ENCODE data around the gene HS6ST1.

HS6ST1 gene, protein sequence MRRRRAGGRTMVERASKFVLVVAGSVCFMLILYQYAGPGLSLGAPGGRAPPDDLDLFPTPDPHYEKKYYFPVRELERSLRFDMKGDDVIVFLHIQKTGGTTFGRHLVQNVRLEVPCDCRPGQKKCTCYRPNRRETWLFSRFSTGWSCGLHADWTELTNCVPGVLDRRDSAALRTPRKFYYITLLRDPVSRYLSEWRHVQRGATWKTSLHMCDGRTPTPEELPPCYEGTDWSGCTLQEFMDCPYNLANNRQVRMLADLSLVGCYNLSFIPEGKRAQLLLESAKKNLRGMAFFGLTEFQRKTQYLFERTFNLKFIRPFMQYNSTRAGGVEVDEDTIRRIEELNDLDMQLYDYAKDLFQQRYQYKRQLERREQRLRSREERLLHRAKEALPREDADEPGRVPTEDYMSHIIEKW

DNA sequence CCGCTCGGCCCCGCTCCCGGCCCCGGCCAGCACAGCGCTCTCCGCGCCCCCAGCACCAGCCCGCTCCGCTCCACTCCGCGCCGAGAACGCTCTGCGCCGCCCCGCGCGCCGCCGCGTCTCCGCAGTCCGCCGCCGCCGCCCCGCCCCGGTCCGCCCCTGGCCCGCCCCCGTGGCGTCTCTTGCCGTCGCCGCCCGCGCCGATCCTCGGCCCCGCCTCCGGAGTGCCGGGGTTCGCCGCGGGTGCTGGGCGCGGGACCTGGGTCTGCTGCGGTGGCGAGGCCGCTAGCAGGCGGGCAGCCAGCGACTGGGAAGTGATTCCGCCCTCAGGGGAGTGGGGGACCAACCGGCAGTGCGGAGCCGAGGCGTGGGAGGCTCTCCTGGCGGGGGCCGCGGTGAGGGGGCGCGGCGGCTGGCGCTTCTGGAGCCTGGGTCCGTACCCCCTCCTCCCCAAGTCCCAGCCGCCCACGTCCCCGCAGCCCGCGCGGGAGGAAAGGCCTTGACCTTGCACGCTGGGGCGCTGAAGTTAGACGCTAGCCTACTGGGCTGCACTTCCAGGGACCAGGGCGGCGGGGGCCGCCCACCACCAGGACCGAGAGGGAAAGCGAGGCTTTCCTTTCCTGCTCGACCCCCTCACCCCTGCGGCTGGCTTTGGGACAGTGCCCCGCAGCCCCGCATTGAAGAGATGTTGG lies at the start of gene HS6ST1:
Gene HS6ST1, minus strand, starts transcription at position 93 of the 689 bp plus-strand sequence. CDS start 305 bp downstream, outside the sequence.
- peak; percentile 73 for DNase-seq

DNA sequence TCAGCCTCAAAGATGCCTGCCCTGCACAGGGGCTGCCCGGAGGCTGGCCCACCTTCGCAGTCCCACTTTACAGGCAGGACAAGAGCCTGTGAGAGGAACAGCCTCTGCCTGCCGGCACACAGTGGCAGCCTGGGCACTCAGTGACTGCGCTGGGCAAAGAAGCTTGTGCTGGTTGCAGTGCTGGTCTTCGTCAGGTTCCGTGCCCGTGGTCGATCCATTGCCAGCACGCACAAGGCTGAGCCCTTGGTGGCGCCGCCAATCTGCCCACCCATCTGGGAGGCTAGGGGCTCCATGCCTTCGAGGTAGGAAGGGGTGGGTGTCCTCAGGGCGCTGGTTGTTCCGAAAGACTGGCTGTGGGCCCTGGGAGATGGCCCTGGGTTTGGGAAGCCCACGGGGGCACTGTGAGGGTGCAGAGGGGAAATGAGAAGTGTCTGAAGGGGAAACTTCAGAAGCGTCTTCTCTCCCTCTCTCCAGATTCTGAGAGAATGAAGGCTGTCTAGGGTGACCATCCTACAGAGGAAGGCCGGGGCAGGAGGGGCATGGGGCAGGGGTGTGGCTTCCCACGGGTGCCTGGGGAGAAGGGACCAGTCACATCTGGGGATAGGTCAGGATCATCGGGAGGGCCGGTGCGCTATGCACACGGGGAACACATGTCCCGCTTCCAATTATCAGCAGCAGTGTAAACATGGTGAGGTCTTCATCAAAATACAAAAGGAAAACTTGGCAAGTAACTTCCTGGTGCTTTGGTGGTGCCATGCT lies 49.1 kb upstream of the HS6ST1 start:
- DNase-seq: no peak

DNA sequence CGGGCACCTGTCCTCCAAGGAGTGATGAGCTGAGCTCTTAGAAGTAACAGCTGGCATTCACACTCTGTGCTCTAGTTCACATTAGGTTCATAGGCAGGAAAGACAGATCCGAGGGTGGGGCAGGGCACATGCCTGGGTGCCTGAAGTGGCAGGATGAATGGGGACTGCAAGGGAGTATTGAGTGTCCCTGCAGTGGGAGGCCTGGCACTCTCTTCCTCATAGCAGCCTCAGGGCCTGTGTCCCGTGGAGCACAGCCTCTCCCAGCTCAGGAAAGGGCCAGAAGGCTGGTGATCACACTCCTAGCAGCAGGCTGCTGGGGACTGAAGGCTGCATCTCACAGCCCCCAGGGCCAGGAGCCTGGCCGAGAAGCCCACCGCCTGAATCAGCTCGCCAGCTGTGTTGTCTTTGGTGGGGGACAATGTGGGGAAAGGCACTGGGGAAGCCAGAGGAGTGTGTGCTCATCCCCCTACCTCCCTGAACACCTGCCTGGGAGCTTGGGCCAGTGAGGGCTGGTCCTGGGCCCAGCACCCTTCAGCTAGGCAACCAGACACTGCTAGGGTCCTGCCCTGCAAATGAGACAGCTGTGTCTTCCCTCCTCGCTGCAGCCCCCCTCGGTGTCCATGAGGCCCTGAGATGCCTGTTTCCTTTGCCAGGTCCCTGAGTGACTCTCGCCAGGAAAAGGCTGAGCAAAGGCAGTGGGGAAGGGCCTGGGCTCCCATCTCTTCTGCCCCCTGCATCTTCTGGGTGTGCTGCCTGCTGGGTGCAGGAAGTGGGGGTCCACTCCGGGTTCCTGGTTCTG lies 48.2 kb upstream of the HS6ST1 start:
- peak; percentile 89 for DNase-seq

DNA sequence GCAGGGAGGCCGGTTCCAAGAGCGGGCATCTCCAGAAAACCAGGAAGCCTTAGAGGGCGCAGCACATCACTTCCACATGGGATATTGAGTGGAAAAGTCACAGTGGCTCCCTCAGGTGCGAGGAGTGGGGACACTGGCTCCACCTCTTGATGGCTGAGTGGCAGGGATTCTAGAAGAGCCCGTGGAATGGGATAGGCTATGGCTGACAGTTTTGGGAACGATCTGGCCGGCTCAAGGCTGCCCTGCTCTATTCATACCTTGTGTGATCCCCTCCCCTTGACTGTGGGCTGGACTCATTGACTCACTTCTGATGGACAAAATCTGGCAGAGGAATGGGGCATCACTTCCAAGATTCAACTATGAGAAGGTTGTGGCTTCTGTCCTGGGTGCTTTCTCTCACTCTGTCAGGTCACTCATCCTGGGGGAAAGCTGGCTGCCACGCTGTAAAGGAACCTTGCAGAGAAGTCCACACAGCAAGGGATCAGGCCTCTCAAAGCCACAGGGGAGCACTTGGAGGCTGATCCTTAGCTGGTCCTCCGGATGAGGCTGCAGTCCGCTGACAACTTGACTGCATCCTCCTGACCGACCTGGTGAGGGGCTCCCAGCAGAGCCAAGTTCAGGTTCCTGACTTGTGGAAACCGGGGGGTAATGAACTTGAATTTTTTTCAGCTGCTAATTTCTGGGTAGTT lies 46.7 kb upstream of the HS6ST1 start:
- no peak for DNase-seq

GRCh38 chr2:128364441-128364911 lies 45.8 kb upstream of the HS6ST1 start:
- no peak for DNase-seq

DNA sequence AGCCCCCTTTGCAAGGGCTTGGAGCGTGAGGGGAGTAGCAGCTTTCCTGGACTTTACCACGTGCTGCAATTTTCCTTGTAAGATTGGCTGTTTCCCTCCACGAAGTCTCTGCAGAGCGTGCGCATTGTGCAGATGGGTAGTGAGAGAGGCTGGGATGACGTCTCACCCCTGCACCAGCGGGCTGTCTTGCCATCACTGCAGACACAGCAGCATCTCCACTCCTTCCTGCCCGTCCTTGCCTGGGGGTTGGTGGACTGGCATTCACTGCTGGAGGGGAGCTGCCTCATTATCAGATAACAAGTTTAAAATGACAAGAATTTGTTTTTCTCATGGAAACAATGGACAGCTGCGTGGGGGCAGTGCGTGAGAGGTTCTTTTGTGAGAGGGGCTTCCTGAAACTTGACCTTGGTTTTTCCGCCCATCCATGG lies 45.3 kb upstream of the HS6ST1 start:
- DNase-seq: no peak

- DNase-seq: no peak
These were observed 44.2 kb upstream of the HS6ST1 start for GRCh38 chr2:128362889-128363228.

GRCh38 chr2:128362176-128362888 lies 43.7 kb upstream of the HS6ST1 start:
- DNase-seq: no peak

DNA sequence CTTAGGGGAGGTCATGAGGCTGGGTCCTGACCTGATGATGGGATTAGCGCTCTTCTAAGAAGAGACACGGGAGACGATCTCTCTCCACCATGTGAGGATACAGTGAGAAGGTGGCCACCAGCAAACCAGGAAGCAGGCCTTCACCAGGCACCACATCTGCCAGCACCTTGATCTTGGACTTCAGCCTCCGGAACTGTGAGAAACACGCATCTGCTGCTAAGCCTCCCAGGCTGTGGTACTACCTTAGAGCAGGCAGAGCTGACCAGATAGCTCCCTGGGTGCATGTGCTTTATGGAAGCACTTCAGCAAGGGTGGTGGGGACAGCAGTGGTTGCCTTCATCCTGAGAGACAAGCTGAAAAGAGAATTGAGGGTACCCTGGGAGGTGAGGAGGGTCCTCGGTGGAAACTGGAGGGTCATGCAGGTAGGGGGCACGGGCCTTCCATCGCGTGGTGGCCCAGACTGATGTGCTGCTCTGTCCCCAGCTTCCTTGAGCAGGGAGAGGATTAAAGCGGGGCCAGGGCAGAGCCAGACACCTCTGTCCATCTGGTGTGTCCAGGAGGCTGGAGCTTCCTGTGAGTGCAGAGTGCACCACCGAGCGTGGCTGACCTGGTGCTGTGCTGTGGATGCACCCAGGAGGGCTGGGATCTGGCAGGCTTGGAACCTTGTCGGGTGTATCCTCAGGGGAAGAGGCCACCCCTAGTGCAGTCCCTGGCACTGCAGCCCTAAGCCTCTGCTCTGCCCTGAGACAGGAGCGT lies 42.9 kb upstream of the HS6ST1 start:
- no peak for DNase-seq

DNA sequence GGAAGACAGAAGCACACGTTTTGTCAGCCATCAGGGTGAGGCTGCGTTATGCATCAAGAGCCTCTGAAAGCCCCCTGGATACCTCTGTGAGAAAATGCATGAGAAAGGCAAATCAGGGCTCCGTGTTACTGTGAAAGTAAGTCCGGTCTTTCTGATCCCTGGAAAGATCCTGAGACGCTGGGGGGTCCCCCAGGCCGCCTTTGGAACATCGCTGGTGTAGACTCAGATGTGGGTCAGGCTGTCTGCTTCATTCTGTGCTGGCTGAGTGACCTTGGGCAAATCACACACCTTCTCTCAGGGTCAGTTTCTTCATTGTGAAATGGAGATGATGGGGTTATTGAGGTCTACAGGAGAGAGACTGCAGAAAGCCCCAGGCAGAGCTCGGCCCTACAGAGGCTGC lies 42.0 kb upstream of the HS6ST1 start:
- DNase-seq: no peak

DNA sequence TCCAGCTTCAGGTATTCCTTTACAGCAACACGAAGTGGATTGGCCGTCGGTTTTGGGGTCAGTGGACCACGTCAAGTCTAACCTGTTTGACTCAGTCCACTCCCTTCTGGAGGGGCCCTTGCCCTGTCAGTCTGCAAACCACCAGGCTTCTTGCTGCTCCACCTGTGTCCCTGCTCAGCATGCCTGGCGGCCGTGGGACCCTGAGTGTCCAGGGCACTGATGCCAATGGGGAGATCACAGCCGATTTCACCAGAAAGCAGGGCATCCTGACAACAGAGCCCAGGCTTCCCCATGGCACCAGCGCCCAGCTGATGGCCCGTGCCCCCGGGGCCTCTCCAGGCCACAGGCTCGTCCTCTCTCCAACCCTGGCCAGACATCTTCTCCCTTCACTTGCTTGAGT lies 41.2 kb upstream of the HS6ST1 start:
- DNase-seq: no peak

GRCh38 chr2:128358941-128359731 lies 40.5 kb upstream of the HS6ST1 start:
- no peak for DNase-seq

DNA sequence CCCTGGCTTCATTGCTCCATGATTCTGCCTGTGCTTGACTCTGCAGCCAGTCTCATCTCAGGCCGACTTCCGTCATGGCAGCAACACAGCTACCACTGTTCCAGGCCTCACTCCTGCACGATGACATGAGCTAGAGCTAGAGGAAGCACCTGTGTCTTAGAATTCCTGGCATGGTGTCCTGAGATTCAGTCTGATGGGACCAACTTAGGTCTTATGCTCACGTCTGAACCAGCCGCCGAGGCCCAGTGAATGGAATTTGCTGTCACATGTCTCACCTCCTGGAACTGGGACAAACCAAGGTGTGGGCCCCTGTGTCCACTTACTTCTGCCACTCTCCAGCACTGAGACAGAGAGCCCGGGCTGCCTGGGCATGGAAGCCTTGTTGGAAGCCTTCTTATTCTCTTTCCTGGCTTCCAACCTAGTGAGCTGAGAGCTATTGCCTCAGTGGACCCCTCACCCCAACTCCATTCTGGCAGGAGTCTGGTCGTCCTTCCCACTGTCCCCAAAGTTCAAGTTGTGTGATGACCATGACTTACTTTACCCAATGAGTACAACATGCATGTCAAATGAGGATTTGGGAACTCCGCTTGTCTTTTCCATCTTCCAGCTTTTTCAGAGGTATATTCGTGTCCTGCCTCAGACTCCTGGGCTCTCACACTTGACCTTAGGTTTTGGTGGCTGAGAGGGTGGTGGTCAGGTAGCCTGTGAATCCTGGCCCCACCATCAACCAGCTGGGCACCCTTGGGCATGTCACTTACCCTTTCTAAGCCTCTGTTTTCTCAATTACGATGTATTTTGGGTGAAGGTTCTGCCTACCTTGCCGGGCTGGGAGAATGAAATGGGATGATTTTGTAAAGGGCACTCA lies 39.1 kb upstream of the HS6ST1 start:
- no peak for DNase-seq

DNA sequence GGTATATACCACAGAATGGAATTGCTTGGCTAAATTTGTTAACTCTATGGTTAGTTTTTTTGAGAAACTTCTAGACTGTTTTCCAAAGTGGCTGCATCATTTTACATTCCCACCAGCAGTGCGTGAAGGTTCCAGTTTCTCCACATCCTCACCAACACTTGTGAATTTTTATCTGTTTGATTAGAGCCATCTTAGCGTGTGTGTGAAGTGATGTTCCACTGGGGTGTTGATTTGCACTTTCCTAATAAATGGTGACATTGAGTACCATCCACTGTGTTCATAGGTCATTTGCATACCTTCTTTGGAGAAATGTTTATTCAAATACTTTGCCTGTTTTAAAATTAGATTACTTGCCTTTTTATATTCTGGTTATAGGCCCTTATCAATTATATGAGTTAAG lies 37.5 kb upstream of the HS6ST1 start:
- no peak for DNase-seq

DNA sequence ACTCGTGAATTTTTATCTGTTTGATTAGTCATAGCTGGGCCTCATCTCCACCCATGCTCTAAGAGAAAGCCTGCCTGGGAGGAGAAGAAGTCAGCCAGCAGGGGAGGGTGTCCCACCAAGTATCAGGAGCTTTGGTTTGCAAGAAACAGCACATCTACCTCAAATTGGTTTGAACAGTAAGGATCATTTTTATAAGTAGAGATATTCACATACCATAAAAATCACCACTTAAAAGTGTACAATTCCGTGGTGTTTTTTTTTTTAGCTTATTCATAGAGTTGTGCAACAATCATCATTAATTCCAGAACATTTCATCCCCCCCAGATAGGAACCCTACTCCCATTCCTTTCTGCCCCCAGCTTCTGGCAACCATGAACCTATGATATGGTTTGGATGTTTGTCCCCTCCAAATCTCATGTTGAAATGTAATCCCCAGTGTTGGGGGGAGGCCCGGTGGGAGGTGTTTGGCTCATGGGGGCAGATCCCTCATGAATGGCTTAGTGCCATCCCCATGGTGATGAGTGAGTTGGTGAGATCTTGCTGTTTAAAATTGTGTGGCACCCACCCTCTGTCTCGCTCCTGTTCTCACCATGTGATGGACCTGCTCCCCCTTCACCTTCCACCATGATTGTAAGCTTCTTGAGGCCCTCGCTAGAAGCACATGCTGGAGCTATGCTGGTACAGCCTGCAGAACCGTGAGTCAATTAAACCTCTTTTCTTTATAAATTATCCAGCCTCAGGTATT lies 36.2 kb upstream of the HS6ST1 start:
- no peak for DNase-seq

- no peak for DNase-seq
These were observed 35.5 kb upstream of the HS6ST1 start for GRCh38 chr2:128354161-128354560.

DNA sequence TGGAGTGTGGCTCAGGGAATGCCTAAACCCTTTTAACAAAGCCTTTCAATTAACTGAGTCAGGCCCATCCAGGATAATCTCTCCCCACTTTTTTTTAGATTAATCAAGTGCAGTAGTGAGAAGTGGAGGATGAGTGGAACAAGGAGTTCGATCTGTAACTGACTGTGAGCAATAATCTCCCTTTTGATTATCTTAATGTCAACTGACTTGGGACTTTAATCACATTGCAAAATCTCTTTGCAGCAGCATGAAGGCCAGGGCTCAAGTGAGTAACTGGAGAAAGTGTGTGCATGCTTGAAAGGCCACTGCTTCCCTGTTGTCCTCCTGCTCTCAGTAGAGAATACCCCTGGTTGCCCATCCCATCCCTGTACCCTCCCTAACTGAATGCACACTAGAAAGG lies 32.1 kb upstream of the HS6ST1 start:
- no peak for DNase-seq

- DNase-seq: no peak
These were observed 30.0 kb upstream of the HS6ST1 start for GRCh38 chr2:128348701-128349100.
